Testis (tissue), 3 donors: Measurements from ENCODE around the gene HSD17B14. TPM values are rescaled to one million over a fixed set of nuclear protein-coding genes. Genes with fewer than 3 reads are reported as not detected.

Experiments
- DNase-seq: peaks from one replicate; pipeline ENCODE4 v3.0.0-alpha.2; 2019
- H3K27ac ChIP-seq, 2 donors: fragments of 200-600 bp; sonication (generic); one replicate each; pipeline ENCODE4 v1.5.1; 2019
- H3K27me3 ChIP-seq: fragments of 200-600 bp; sonication (generic); one replicate; pipeline ENCODE4 v1.5.1; 2019
- H3K36me3 ChIP-seq: fragments of 200-600 bp; sonication (generic); one replicate; pipeline ENCODE4 v1.5.1; 2017; ENCODE audit warnings: low read depth; ENCODE audit errors: missing control alignments
- H3K4me1 ChIP-seq: fragments of 200-600 bp; sonication (generic); one replicate; pipeline ENCODE4 v1.5.1; 2019
- H3K4me3 ChIP-seq, 2 donors: fragments of 200-600 bp; sonication (generic); one replicate each; pipeline ENCODE4 v1.5.1; 2017 to 2019
- H3K9me3 ChIP-seq: fragments of 200-600 bp; sonication (generic); one replicate; pipeline ENCODE4 v1.5.1; 2017
- CTCF ChIP-seq, 3 experiments: fragments of 450-650 bp in 2 of 3; fragments of 200-600 bp in 1 of 3; sonication (generic) in 1 of 3; IDR thresholded peaks; one replicate each; pipeline ENCODE4 v1.5.1; 2016 to 2019; ENCODE audit warnings: antibody characterized with exemption in 3 of 3, mild to moderate bottlenecking in 2 of 3, moderate library complexity in 1 of 3
- POLR2A ChIP-seq: fragments of 450-650 bp; IDR thresholded peaks from one replicate; pipeline ENCODE4 v1.6.1; 2017; ENCODE audit warnings: antibody characterized with exemption, mild to moderate bottlenecking, moderate library complexity
- WGBS, 2 donors: methylation state at CpG; one replicate each; pipeline ENCODE4 v1.1.5; 2018; 5-methylcytosine and 5-hydroxymethylcytosine counted together
- intact Hi-C: fragments of 100-400 bp; cut with DNase I; formaldehyde crosslinking; loops from one replicate; pipeline ENCODE4 v1.15.1; 2023; ENCODE audit warnings: low total_unique reads
- polyA plus RNA-seq: library from polyadenylated mRNA; stranded (reverse); fragments of 350-450 nt; fragmentation: Illumina TruSeq; extraction: RNeasy Lipid Tissue Mini Kit (QIAGEN cat#74804); gene quantifications from one replicate; pipeline ENCODE4 v1.2.3, GENCODE V29; 2014; ENCODE audit warnings: low read depth, low replicate concordance; ENCODE audit not compliant: insufficient read depth
- total RNA-seq, 2 donors: library from RNA; depleted of rRNA; stranded (reverse); fragments of >200 nt; gene quantifications; one replicate each; pipeline ENCODE4 v1.2.3, GENCODE V29; 2016

HSD17B14 gene
- total and polyA plus RNA-seq, 3 donors from 2014 or later: 5.6 to 11.9 (median 8.8) TPM

DNA sequence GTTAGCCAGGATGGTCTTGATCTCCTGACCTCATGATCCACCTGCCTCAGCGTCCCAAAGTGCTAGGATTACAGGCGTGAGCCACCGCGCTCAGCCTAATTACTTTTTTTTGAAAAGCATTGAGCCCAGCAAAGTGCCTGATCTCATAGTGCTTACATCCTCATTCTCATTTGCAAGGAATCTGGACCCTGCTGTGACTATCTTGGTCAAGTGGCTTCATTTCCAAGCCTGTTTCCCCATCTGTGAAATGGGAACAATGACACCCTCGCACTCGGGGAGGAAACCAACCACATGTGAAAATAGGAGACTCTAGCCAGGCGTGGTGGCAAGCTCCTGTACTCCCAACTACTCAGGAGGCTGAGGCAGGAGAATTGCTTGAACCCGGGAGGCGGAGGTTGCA lies 33.8 kb upstream of the HSD17B14 start:
- 94 to 95% methylated on average over 9 of the region's 9 CpGs for WGBS, 2 donors
- intact Hi-C loops: no loop called here
- peaks cover 31% of the 10 kb centered on the region for H3K4me1 ChIP-seq

DNA sequence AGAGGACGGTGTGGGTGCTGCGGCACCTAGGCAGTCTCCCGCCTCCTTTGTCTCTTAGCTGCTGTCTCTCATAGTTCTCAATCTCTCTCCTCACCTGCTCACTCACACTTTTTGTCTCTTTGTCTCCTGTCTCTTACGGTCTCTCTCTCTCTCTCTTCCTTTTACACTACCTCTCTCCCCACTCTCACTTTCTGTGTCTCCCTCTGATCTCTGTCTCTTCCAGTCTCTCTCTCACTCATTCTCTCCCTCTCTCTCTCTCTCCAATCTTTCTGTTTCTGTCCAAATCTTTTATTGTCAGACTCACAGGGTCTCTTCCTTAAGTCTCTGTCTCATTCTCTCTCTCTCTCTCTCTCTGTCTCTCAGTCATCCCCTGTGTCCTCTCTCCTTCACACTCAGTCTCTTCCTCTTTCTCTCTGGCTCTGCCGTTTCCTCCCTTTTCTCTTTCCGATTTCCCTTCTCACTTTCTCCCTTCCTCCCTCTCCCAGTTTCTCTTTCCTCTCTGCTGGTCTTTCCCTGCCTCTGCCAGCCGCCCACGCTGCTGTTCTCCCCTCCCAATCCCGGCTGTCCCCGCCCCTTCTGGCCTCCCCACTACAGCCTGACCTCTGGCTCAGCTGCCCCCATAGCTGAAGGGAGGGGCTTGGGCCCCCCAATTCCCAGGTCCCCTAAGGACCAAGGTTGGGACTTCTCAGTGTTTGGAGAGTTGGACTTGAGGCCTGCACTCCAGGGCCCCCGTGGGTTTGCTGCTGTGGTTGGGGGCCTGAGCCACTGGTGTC lies 32.0 kb upstream of the HSD17B14 start, which contains the start of gene PLEKHA4:
Gene PLEKHA4 (minus strand): TSS at position 504 of the 773 bp plus-strand sequence. CDS start 997 bp downstream, outside the sequence.
- no peak for TF ChIP-seq POLR2A
- intact Hi-C loops: no loop called here
- 28 to 32% methylated on average over 10 to 11 of the region's 11 CpGs for WGBS, 2 donors
- peak; percentile 76 for DNase-seq
- Histone ChIP-seq H3K27ac (peak within 1 kb of the TSS; percentile 81 to 86), H3K9me3 (no peaks in the 10 kb centered on the region), H3K4me1 (peaks cover 28% of the 10 kb centered on the region), H3K36me3 (no peaks in the 10 kb centered on the region), H3K4me3 (peak within 1 kb of the TSS in 1 of 2 donors; percentile 36), H3K27me3 (no peaks in the 10 kb centered on the region)

More for the DNA sequence above, 33.8 kb upstream of the HSD17B14 start:
- H3K9me3 ChIP-seq: no peaks in the 10 kb centered on the region
- no peak overlapping the region for H3K27ac ChIP-seq
- no peaks in the 10 kb centered on the region for H3K36me3 ChIP-seq
- no peak for DNase-seq
- TF ChIP-seq CTCF (IDR thresholded peaks at IDR 0.05): no peak
- TF ChIP-seq POLR2A: no peak
- no peaks in the 10 kb centered on the region for H3K27me3 ChIP-seq
- H3K4me3 ChIP-seq: no peak overlapping the region

- H3K36me3 ChIP-seq: no peaks in the 10 kb centered on the region
- peak overlapping the region; percentile 81 to 86 for H3K27ac ChIP-seq
- no peak for DNase-seq
- H3K4me3 ChIP-seq: peak overlapping the region in 1 of 2 donors; percentile 36
- intact Hi-C loops: no loop called here
- H3K4me1 ChIP-seq: peaks cover 28% of the 10 kb centered on the region
- H3K9me3 ChIP-seq: no peaks in the 10 kb centered on the region
- no peak for TF ChIP-seq POLR2A
- no peak for TF ChIP-seq CTCF (IDR thresholded peaks at IDR 0.05)
- 28 to 32% methylated on average over 6 to 7 of the region's 7 CpGs for WGBS, 2 donors
- H3K27me3 ChIP-seq: no peaks in the 10 kb centered on the region
Measured at GRCh38 chr19:48867746-48868113, 31.4 kb upstream of the HSD17B14 start.

DNA sequence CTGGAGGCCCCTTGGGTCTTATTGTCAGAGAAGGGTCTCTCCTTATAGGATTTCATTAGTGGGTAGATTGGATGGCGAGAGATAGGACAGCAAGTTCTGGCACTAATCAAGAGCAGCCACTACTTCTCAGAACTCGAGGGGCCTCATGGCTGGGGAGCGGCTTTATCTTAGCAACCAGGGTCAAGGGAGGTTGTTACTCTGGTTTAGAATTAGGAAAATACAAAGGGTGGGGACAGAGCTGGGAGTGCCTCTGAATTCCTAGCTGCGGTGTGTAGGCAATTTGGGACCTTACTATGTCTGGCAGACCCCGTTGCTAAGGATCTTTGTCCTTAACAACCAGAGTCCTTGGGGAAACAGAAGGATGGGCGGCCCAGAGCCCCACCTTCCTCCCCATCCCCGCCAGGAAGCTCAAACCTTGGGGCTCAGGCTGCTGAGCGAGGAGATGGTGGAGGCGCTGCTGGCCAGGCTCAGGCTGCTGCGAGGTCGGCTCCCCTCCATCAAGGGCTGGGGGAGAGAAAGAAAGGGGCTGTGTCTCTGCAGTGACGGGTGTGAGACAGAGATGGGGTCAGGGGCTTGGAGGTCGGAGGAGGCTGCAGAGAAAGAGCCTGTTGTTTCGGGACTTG lies 30.9 kb upstream of the HSD17B14 start:
- intact Hi-C loops: no loop called here
- Histone ChIP-seq H3K27ac (peak overlapping the region; percentile 81 to 86), H3K9me3 (no peaks in the 10 kb centered on the region), H3K27me3 (no peaks in the 10 kb centered on the region), H3K36me3 (no peaks in the 10 kb centered on the region), H3K4me3 (peak overlapping the region in 1 of 2 donors; percentile 36), H3K4me1 (peaks cover 28% of the 10 kb centered on the region)
- no peak for TF ChIP-seq CTCF (IDR thresholded peaks at IDR 0.05)
- DNase-seq: no peak
- 37 to 43% methylated on average over 8 to 14 of the region's 14 CpGs for WGBS, 2 donors

DNA sequence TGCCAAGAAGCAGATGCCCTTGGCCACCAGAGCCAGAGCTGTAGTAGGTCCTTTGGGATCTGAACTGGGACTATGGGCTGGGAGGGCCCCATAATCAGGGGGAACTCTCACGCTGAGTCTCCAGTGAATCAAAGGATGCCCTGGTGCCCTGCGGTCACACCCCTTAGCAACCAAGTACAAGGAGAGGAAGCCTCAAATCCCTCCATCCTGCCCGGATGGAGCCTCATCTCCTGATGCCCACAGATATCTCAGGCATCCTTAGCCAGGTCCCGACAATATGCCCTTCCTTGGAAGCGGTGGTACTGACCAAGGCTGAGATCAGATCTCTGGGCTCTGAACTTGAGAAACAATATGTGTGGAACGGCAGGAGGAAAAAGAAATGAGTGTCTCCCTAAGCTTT lies 30.4 kb upstream of the HSD17B14 start:
- H3K27me3 ChIP-seq: no peaks in the 10 kb centered on the region
- peaks cover 25% of the 10 kb centered on the region for H3K4me1 ChIP-seq
- H3K27ac ChIP-seq: peak overlapping the region; percentile 81 to 86
- no peaks in the 10 kb centered on the region for H3K9me3 ChIP-seq
- intact Hi-C loops: no loop called here
- H3K4me3 ChIP-seq: no peak overlapping the region
- TF ChIP-seq CTCF (IDR thresholded peaks at IDR 0.05): no peak
- no peak for TF ChIP-seq POLR2A
- no peak for DNase-seq
- H3K36me3 ChIP-seq: no peaks in the 10 kb centered on the region
- WGBS, 2 donors: 57 to 75% methylated on average over 5 to 6 of the region's 6 CpGs
